ENCODE measurements around the gene AKT1.

The AKT1 gene

GRCh38 chr14:104784846-104785707 is 10.5 kb downstream of the AKT1 start:
- no peak for DNase-seq

GRCh38 chr14:104784218-104784568 is 11.4 kb downstream of the AKT1 start:
- DNase-seq = no peak

DNA sequence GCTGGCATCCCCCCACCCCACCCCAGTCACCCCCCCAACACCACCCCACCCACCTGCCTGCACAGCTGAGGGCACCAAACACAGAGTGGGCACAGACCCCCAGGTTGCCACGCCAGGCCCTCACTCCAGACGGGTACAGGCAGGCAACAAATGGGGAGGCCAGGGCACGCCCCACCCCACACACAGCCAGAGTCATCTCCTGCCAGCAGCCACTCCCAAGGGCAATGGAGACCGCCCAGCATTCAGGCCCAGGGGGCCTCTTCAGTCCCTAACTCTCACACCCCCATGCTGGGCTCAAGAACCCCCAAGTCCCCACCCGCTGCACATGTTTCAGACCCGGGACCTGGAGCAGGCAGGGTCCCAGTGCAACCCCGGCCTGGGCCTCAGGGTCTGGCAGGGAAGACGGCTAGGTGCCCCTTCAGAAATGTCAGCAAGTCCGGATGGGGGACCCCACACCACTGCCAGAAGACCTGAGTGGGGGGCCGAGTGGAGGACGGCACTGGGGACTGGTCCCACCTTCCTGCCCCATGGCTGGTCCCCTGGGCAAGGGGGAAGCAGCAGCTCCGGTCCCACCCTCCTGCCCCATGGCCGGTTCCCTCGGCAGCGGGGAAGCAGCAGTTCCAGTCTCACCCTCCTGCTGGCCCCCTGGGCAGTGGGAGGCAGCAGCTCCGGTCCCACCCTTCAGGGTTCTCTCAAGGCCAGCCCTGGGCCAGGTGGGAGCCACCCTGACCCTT is 11.9 kb downstream of the AKT1 start:
- no peak for DNase-seq

DNA sequence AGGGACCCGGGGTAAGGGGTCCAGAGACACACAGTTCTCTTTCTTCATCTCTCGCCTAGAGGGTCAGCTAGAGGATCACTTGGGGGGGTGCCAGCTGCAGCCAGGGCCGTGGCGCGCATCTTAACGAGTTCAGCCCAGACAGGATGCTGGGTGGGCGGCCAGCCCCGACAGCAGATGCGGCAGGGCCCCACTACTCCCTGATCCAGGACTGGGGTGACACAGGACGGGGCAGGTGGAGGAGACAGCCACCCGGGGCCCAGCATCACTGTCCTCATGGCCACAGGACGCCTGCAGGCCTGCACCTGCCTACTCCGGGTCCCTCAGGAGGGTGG is 12.8 kb downstream of the AKT1 start:
- no peak for DNase-seq

- DNase-seq = no peak
These were observed 13.3 kb downstream of the AKT1 start for GRCh38 chr14:104782086-104782807.

- no peak for DNase-seq
These were observed 14.1 kb downstream of the AKT1 start for GRCh38 chr14:104781271-104782077.

GRCh38 chr14:104780513-104781030 is 15.0 kb downstream of the AKT1 start:
- no peak for DNase-seq

DNA sequence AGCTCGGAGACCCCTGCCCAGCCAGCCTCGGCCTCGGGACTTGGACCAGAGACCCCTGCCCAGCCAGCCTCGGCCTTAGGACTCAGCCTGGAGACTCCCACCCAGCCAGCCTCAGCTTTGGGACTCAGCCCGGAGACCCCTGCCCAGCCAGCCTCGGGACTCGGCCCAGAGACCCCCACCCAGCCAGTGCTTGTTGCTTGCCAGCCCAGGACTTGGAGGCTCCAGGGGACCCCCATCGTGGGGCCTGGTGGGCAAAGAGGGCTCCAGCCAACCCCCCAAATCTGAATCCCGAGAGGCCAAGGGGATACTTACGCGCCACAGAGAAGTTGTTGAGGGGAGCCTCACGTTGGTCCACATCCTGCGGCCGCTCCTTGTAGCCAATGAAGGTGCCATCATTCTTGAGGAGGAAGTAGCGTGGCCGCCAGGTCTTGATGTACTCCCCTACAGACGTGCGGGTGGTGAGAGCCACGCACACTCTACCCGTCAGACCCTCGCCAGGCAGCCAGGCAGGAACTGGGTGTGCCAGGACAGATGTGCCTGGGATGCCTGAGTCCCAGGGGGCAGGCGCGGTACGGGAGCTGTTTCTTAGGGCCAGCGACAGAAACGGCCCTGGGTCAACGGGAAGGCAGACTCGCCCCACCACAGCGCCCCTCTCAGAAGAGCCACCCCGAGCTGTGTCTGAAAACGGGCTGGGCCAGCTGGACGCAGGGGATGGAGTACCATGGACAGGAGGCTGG is 15.6 kb downstream of the AKT1 start:
- no peak for DNase-seq

GRCh38 chr14:104778694-104779331 is 16.7 kb downstream of the AKT1 start:
- no peak for DNase-seq

- DNase-seq = no peak
These were observed 17.7 kb downstream of the AKT1 start for GRCh38 chr14:104777808-104778249.

DNA sequence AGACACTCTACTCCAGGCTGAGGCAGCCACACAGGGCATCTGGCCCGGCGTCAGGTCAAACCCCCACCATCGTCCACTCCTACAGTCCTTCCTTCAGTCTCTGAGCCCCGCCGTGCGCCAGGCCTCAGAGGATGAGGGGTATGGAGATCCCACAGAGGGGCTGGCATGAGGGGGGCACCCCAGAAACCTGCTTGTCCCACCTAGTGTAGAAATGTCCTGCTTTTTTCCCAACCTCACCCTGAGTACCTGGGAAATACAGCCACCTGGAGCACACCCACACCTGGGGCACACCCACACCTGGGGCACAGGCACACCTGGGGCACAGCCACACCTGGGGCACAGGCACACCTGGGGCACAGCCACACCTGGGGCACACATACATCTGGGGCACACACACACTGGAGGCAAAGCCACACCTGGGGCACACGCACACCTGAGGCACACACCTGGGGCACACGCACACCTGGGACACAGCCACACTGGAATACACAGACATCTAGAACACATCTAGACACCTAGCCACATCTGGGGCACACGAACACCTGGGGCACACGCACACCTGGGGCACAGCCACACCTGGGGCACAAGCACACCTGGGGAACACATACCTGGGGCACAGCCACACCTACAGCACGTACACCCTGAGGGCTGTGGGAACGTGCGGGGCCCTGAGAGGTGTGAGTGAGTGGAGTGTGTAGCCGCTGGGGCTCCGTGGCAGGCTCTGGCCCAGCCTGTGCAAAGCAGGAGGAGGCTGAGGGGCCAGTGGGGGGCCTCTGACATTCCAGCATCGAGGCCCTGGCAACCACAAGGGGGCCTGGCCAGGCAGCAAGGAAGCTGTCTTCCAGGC is 18.4 kb downstream of the AKT1 start:
- DNase-seq = no peak

- DNase-seq = no peak
These were observed 19.1 kb downstream of the AKT1 start for GRCh38 chr14:104776481-104776880.

- no peak for DNase-seq
These were observed 20.5 kb downstream of the AKT1 start for GRCh38 chr14:104775073-104775489.

DNA sequence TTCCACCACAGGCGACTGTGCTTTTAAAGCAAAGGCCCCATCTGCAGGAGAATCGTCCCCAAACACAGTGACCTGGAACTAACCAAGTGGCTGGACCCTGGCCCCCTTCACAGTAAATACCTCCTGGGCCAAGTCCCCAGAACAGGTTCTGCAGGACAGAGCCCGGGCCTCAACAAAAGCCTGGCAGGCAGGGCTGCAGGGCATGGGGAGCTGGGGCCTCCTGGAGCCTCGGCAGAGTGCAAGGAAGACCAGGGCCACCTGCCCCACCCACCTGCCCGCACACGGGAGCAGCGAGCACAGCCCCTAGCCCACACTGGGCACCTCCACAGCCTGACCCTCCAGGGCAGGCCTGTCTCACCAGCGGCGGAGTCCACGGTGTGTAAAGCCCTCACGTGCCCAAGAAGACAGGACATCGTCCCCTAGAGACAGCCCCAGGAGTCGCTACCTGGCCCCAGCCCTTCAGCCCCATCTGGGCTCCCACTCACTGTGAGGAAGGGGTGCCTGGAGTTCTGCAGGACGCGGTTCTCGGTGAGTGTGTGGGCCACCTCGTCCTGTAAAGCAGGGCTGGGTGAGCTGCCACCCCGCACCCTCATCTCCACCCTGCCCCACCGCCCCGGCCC is 21.0 kb downstream of the AKT1 start:
- no peak for DNase-seq

- no peak for DNase-seq
These were observed 21.8 kb downstream of the AKT1 start for GRCh38 chr14:104773505-104774452.

DNA sequence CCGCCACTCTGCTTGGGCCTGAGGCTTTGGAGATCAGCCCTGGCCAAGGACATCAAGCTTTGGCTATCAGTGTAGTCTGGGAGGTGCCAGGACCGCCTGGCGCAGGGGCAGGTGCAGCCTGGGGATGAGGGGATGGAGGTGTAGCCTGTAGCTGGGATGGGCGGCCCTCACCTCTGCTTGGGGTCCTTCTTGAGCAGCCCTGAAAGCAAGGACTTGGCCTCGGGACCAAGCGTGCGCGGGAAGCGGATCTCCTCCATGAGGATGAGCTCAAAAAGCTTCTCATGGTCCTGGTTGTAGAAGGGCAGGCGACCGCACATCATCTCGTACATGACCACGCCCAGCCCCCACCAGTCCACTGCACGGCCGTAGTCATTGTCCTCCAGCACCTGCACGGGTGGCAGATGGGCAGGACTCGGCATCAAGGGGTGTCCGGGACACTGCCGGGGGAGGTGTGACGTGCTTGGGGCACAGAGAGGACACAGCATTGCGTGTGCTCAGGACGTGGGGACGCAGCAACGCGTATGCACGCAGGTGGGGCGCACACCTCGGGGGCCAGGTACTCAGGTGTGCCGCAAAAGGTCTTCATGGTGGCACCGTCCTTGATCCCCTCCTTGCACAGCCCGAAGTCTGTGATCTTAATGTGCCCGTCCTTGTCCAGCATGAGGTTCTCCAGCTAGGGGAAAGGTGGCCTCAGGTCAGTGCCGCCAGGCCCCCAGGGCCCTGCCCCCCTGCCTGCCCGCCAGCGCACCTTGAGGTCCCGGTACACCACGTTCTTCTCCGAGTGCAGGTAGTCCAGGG is 22.6 kb downstream of the AKT1 start:
- no peak for DNase-seq

DNA sequence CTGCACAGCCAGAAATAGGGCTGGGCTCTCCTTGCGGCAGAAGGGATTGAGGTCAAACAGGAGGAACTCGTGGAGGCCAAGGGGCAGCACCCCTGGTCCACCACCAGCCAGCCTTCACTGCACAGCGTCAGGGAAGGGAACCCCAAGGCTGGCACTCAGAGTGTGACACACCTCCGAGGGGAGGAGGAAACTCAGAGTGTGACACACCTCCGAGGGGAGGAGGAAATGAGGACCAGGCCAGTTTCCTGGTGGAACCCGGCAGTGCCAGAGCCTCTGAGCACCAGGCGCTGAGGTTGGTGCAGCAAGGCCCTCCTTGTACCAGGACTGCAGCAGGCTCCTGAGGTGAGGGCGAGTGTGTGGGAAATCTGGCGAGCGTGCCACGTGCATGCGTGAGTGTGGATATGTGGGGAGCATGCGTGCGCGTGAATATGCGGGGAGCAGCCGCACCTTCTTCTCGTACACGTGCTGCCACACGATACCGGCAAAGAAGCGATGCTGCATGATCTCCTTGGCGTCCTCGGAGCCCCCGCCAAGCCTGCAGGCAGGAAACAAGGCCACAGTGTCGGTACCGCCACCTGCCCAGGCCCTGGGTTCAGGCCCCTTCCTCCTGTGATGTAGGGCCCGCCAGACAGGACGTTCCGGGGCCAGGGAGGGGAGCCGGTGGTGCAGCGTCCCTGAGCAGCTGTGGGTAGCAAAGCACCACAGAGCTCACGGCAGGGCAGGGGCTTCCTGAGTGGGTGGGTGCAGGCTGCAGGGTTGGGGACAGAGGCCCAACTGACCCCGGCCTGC is 23.4 kb downstream of the AKT1 start:
- DNase-seq = no peak
